OCI-LY7 (cell line): Measurements from ENCODE around the gene PAM16. TPM values are rescaled to one million over a fixed set of nuclear protein-coding genes. Genes with fewer than 3 reads are reported as not detected.

Experiments
- BruUV-seq: library from RNA; stranded (reverse); fragments of 400-500 nt; replicated peaks from 2 replicates; lab custom pipeline; 2021; lab: Mats Ljungman, UMichigan
- CTCF ChIA-PET: fragments of 300-600 bp; sonication (Branson Sonifier 250); formaldehyde crosslinking; loops from one replicate; lab custom pipeline; 2022; ENCODE audit warnings: antibody characterized with exemption; ENCODE audit not compliant: unreplicated experiment; lab: Charles Lee
- POLR2A ChIA-PET: fragments of 300-600 bp; sonication (Branson Sonifier 250); formaldehyde crosslinking; loops from one replicate; lab custom pipeline; 2022; ENCODE audit warnings: antibody characterized with exemption; lab: Charles Lee
- DNase-seq: peaks from one replicate; pipeline ENCODE4 v3.0.0-alpha.2; 2015; ENCODE audit warnings: low spot score
- H2AFZ ChIP-seq: fragments of 200-600 bp; sonication (generic), shearing (Covaris generic); 2 replicates; pipeline ENCODE4 v1.6.1; 2014; ENCODE audit warnings: mild to moderate bottlenecking, antibody characterized with exemption, low read length, moderate library complexity
- H3K27ac ChIP-seq: fragments of 200-600 bp; sonication (generic); 2 replicates; pipeline ENCODE4 v1.5.1; 2014; ENCODE audit warnings: mixed run types, low read depth, mild to moderate bottlenecking, moderate library complexity, low read length, inconsistent platforms; ENCODE audit not compliant: poor library complexity, severe bottlenecking
- H3K36me3 ChIP-seq: fragments of 200-600 bp; sonication (generic); 2 replicates; pipeline ENCODE4 v1.6.1; 2014; ENCODE audit warnings: mild to moderate bottlenecking, antibody characterized with exemption, low read length, moderate library complexity, mixed read lengths; ENCODE audit not compliant: insufficient read depth
- H3K4me1 ChIP-seq: fragments of 200-600 bp; sonication (generic); 2 replicates; pipeline ENCODE4 v1.5.1; 2014; ENCODE audit warnings: mild to moderate bottlenecking, low read length; ENCODE audit not compliant: insufficient read depth, poor library complexity, severe bottlenecking
- H3K4me2 ChIP-seq: fragments of 200-600 bp; sonication (generic); 2 replicates; pipeline ENCODE4 v1.6.1; 2014; ENCODE audit warnings: mild to moderate bottlenecking, low read length
- H3K4me3 ChIP-seq: fragments of 200-600 bp; sonication (generic); 2 replicates; pipeline ENCODE4 v1.5.1; 2014; ENCODE audit warnings: mild to moderate bottlenecking, low read depth, low read length; ENCODE audit not compliant: poor library complexity, severe bottlenecking
- H3K79me2 ChIP-seq: fragments of 200-600 bp; sonication (generic); 2 replicates; pipeline ENCODE4 v1.6.1; 2016; ENCODE audit warnings: low read depth, mild to moderate bottlenecking, low read length, moderate library complexity, mixed read lengths; ENCODE audit not compliant: insufficient read depth
- H3K9me2 ChIP-seq: fragments of 200-600 bp; sonication (generic); 2 replicates; pipeline ENCODE4 v1.6.1; 2016; ENCODE audit warnings: mild to moderate bottlenecking, low read length, mixed read lengths; ENCODE audit not compliant: insufficient read depth
- H3K9me3 ChIP-seq: fragments of 200-600 bp; sonication (generic); 2 replicates; pipeline ENCODE4 v1.6.1; 2014; ENCODE audit warnings: mild to moderate bottlenecking, mixed run types, low read length, mixed read lengths
- H4K20me1 ChIP-seq: fragments of 200-600 bp; sonication (generic); 2 replicates; pipeline ENCODE4 v1.6.1; 2014; ENCODE audit warnings: mild to moderate bottlenecking, antibody characterized with exemption, low read length, moderate library complexity, mixed read lengths; ENCODE audit not compliant: insufficient read depth
- EZH2phosphoT487 ChIP-seq: fragments of 200-600 bp; sonication (generic); IDR thresholded peaks from 2 replicates; pipeline ENCODE4 v1.6.1; 2018; ENCODE audit warnings: low read depth, borderline replicate concordance, mild to moderate bottlenecking, mixed run types, antibody characterized with exemption, low read length, moderate library complexity, mixed read lengths
- intact Hi-C: fragments of 100-400 bp; cut with micrococcal nuclease; formaldehyde crosslinking; loops from one replicate; pipeline ENCODE4 v1.10.0; 2022; ENCODE audit not compliant: unreplicated experiment
- total RNA-seq, 2 experiments: library from RNA; depleted of rRNA in 1 of 2; stranded (reverse); fragments of >200 nt in 1 of 2; shearing (Covaris generic) in 1 of 2; gene quantifications; 2 replicates each; pipeline ENCODE4 v1.2.3, GENCODE V29; 2014 to 2022
- TF ChIP-seq, protein P1 (sequence below): fragments of 200-600 bp; sonication (generic); conservative IDR thresholded peaks from 2 replicates; pipeline ENCODE4 v1.5.1; 2014; ENCODE audit warnings: mild to moderate bottlenecking, antibody characterized with exemption, low read length, moderate library complexity, mixed read lengths

PAM16 gene
- total RNA-seq, 2 experiments from 2014 or later = 80.6 to 82.4 TPM

DNA sequence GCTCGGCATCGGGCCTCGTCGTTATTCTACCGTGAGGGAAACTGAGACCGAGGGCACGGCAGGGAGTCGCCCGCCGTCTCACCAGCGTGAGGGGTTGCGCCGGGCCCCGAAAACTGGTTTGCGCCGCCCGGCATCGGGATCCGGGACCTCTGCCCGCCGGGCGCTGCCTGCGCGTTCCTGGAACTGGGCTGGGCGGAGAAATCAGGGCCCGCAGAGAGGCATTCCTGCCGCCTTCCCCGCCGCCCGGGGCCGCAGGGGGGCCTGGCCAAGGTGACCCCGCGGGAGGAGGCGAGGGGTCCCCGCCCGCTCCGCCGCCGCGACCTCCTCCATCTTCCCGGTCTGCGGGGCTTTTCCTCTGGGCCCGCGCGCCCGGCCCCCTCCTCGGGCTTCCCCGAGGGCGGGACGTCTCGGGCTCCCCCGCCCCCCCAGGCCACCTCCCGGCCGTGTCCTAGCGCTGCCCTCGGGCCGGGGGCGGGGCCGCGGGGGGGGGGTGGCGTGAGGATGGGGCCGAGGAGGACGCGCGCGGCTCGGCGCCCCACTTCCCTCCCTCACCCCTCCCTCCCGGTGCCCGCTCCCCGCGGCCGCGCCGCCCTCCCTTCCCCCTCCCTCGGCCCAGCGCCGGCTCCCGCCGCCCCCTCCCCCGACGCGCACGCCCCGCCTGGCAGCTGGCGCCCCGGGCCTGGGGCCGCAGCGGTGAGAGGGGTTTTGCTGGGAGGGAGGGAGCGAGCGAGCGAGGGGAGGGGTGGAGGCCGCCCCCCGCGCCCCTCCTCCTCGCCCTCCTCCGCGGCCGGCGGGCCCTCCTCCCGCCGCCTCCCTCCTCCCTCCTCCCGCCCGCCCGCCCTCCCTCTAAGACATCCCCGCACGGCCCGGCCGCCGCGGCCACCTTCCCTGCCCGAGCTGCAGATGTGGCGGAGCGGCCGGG is 35.7 kb downstream of the PAM16 start, which contains the start of gene GLIS2:
TSS of gene GLIS2 (plus strand) at position 882 of the 922 bp plus-strand sequence. CDS start 16,214 bp downstream, outside the sequence.
- H3K4me3 ChIP-seq = peak within 1 kb of the TSS; percentile 48
- peaks cover 13% of the 10 kb centered on the region for H3K4me1 ChIP-seq
- H4K20me1 ChIP-seq = no peaks in the 10 kb centered on the region
- DNase-seq = peak; percentile 19
- no TSS peak for BruUV-seq
- no peaks in the 10 kb centered on the region for H3K9me2 ChIP-seq
- no peaks in the 10 kb centered on the region for H3K36me3 ChIP-seq
- ChIA-PET CTCF (no interaction called here), POLR2A (no interaction called here)
- intact Hi-C loops = no loop called here
- no peaks in the 10 kb centered on the region for H3K9me3 ChIP-seq
- no peaks in the 10 kb centered on the region for H3K79me2 ChIP-seq
- peak within 1 kb of the TSS; percentile 63; the same call in 1 of the 2 replicates for H3K4me2 ChIP-seq
- TF ChIP-seq, protein P1, sequence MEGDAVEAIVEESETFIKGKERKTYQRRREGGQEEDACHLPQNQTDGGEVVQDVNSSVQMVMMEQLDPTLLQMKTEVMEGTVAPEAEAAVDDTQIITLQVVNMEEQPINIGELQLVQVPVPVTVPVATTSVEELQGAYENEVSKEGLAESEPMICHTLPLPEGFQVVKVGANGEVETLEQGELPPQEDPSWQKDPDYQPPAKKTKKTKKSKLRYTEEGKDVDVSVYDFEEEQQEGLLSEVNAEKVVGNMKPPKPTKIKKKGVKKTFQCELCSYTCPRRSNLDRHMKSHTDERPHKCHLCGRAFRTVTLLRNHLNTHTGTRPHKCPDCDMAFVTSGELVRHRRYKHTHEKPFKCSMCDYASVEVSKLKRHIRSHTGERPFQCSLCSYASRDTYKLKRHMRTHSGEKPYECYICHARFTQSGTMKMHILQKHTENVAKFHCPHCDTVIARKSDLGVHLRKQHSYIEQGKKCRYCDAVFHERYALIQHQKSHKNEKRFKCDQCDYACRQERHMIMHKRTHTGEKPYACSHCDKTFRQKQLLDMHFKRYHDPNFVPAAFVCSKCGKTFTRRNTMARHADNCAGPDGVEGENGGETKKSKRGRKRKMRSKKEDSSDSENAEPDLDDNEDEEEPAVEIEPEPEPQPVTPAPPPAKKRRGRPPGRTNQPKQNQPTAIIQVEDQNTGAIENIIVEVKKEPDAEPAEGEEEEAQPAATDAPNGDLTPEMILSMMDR = no peak
- no peak for TF ChIP-seq EZH2phosphoT487
- no peak within 1 kb of the TSS for H2AFZ ChIP-seq
- no peak within 1 kb of the TSS for H3K27ac ChIP-seq

DNA sequence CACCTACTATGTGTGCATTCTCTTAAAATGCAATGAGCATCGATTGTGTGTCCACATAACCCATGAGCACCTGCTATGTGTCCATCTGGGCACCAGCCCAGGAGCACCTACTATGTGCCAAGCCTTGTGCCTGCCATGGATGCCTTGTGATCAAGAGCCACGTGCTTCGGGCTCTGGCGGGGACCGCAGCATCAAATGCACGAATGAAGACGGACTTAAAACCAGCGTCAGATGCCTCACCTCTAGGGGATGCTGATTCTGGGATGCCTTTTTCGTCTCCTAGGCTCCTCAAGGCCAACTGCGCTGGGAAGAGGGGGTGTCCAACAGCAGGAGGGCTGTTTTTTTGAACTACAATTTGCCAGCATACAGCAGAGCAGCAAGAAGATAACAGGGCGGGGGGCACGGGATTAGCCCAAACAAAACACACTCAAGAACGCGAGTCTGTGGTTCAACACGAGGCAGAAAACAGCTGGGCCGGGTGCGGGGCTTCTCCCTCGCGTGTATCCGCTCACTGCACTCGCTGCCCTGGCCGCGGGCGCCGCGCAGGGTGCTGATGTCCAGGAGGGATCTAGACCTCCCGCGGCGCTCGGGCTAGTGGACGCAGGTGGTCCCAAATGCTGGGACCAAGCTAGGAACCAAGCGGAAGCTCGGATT is 36.5 kb downstream of the PAM16 start:
- H2AFZ ChIP-seq = no peak overlapping the region
- H4K20me1 ChIP-seq = no peaks in the 10 kb centered on the region
- no peak; the same call in 1 of the 2 replicates for TF ChIP-seq EZH2phosphoT487
- TF ChIP-seq, protein P1 = no peak
- no peak overlapping the region for H3K27ac ChIP-seq
- no peaks in the 10 kb centered on the region for H3K9me3 ChIP-seq
- DNase-seq = peak; percentile 24
- H3K9me2 ChIP-seq = no peaks in the 10 kb centered on the region
- no peaks in the 10 kb centered on the region for H3K79me2 ChIP-seq
- no peak overlapping the region for H3K4me3 ChIP-seq
- H3K36me3 ChIP-seq = no peaks in the 10 kb centered on the region
- peaks cover 18% of the 10 kb centered on the region for H3K4me1 ChIP-seq
- CTCF ChIA-PET = no interaction called here
- POLR2A ChIA-PET = no interaction called here
- H3K4me2 ChIP-seq = peak overlapping the region; percentile 63; the same call in 1 of the 2 replicates
- intact Hi-C loops = loop anchor here (1.0 kb wide), 1 partner anchor 13 kb away; no protein-coding TSS in a partner anchor
- BruUV-seq = no TSS peak
